HG02970 (cell line): ENCODE measurements around the gene ST7.

Experiments used
- ATAC-seq: cut with Tn5 transposase; IDR thresholded peaks from one replicate; pipeline ENCODE4 v1.9.1; 2021; ENCODE audit warnings: mild to moderate bottlenecking, moderate library complexity, moderate number of reproducible peaks; ENCODE audit not compliant: unreplicated experiment, low FRiP score

ST7 gene

DNA sequence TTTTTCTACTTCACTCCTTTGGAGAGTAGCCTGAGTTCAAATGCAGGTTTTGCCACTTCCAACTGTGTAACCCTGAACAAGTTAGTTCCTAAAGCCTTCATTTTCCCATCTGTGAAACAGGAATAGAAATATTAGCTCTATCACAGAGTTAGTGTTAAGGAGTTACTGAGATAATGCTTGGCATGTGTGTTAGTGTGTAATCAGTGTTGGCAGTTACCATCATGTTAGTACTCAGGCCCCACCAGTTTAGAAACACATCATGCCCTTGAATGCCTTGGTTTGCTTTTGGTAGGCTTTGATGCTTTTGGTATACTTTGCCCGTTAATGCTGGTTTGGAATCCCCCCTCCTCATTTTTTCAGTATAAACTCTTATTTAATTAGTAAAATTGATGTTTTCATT lies 249.9 kb downstream of the ST7 start:
- no peak for ATAC-seq

DNA sequence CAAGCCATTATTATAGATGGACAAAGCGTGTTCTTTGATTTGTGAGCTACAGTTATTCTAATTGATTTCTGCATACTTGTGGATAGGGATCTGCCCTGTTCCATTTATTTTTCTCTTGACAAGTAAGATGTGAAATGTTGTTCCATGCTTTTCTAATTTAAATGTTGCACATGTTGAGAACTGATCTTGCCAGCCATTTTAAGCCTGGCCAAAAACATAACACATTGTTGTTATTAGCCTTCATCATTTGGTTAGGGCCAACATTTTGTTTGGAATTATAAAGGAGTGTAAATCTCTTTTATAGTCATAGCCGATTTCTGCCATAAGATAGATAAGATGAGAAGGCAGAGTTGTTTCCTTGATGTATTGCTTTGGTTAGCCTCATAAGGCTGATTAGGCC lies 252.6 kb downstream of the ST7 start:
- no peak for ATAC-seq

DNA sequence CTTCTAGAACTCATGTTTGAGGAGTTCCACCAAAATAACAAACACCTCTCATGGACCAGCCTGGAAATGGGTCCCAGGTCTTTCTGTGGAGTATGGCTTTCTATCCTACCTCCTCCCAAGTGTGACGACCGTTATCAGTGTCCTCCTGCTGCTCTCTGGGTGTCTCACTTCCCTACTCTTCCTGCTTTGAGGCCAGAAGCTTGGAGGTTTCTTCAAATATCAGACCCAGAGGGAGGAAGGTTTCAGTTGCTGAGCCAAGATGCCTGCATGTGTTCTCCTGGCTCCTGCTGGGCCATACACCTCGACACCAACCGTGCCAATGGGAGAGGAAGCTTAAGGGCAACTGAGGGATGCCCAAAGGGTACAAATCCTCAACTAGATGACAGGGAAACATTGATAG lies 255.0 kb downstream of the ST7 start:
- no peak for ATAC-seq

DNA sequence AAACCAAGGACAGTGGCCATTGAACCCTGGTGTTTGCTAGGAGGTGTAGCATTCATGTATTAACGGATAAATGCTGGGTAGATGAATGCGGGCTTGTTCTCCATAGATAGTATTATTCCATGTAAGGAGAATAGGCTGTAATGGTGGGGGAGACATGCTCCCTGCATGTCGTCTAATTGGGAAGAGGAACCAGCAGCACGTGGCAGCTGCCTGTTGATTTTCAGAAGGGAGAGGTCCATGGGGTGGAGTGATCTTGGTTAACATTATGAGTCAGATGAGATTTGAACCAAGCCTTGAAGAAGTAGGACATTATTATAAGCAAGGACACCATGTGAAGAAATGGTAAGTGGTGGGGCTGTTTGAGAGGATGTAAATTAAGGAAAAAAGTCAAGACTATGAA lies 257.1 kb downstream of the ST7 start:
- no peak for ATAC-seq

DNA sequence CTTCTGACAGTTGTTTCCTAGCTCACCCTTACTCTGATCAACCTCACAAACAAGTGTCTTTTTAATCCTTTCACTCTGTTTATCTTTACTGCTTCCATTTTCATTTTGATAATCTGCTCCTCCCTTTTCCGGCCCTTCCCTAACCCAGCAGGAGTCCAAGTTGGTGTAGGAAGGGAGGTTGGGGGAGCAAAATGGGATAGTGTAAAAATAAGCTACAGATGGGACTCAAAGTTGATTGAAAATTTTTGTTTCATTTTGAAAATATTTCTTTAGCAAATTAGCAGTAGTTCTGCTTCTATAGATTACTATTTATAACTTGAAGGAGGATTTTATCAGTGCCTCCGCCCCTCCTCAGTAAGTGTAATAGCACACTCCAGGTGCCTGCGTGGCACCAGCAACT lies 257.6 kb downstream of the ST7 start:
- ATAC-seq = no peak

DNA sequence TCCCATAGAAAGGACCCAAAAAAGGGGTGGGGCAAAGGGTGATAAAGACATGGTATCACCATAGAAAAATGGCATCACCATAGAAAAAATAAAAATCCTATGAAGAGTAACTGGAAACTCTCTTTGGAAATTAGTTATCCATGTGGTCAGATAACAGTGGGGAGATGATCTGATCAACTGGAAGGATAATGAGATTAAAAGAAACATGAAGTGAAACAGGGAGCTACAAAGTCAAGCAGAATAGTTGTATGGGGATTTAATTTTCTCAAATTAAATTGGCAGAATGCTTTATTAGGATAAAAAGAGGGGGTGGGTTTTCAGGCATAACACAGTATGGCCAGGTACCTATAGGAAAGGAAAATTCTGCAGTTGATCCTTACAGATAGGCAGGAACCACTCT lies 258.3 kb downstream of the ST7 start:
- ATAC-seq = no peak

DNA sequence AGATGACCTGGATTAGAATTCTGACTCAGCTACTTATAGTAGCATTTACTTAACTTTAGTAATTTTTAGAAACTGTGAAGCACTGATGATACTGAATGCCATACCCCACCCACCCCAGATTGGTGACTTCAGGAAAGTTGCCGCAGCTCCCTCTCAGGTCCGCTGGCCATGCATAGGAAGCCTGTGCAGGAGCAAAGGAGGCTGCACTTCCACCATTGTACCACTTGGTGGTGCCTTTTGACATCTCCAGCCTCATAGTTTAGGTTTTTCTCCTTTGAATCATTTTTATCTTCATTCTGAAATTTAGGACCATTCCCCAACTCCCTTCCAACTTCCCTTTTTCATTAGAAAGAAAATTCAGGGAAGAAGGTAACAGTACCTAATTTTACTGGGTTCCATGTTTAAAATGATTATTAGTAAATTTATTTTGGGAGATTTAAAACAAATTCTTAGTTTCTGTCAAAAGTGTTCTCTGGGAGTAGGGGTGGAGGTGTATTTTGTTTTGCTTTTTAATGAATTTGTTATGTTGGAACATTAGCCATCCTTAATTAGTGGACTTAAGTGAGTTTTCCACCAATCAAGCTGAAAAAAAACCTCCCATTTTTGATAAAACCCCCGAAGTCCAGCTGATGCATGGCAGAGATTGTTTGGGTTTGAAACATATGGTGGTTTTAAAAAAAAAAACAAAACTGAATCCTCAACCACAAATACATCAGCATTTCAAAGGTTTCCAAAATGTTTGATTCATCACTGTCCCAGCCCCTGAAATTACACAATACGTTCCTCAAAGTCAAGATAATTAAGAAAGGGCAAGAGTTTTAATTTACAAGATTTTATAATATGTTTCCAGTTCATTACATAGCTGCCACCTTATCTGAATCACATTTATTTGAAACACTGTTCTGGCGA lies 259.9 kb downstream of the ST7 start:
- ATAC-seq = no peak

DNA sequence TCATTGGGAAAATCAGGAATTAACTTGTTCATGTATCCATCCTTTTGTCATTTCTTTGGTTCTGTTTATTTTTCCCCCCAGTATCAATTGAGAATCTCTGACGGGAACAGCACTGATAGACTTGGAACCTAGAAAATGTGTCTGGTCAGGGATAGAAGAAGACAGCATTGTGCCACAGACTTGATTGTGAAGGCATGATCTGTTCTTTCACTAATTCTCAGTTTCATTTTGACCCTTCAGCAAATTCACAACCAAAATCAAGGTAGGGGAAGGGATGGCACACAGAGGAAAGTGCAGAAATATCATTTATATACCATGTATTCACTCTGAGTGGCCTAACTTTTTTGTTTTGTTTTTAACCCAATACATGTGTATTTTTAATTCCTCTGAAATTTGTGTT lies 262.7 kb downstream of the ST7 start:
- ATAC-seq = no peak

DNA sequence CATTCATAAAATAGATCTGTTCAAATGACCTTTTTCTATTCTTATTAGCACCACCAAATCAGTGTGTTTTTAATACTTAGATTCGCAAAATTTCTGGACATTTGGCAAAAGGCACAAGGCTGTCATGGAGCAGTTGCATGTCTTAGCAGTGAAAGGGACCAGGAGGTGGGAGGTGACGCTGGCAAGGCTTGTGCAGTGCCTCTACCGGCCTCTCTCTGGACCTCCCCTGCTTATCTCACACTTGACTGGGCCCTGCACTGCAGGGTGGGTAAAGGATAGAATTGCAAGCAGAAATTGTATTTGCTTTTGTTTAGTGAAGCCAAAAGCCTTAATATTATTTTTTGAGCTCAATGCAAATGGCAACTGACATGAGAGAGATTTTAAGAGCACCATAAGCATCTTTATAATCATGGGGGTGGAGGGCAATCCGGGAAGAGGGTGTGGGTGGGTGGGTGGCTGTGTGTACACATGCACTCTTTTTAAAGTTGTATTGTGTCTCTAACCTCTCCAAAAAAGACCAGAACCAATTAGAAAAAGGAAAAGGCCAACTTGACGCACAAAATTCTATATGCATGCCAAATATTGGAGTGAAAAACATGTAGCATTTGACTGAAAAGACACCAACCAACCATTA lies 263.3 kb downstream of the ST7 start:
- ATAC-seq = no peak

DNA sequence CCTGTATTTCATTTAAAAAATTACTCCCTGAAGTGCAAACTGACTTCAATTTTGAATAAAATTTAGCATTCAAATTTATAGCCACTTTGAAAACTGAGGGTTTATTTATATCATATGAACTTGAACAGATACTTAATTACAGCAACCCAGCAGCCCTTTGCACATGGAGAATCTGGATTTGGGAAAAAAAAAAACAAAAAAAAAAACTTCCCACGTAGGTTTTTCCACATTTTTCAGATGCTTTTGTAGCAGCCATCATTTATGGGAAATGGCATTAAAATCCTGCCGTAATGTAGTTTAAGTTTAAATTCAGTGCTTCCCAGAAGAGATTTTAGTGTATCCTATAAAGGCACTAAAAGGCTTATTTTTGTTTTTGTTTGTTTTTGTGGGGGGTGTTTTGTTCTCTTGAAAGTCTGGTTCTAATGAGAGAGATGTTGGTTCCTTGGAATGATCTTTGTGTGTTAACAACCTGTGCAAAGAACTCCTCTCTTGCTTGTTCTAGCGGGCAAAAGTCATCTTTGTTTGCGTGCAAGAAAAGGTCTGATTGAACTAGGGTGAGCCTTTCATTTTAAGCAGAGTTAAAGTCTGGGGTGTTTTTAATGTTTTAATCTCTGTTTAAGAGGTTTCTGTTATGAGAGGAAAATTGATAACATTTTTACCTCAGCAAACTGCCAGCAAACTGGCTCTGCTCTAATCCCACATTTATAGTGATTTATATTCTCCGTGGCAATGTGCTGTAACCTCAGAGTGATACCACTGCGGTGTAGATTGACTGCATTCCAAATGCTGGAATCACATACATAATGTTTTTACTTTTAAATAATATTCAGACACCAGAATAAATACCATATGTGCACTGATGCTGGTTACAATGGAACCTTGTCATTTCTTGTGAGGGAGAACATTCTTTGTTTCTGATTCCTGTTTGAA lies 264.1 kb downstream of the ST7 start:
- no peak for ATAC-seq

DNA sequence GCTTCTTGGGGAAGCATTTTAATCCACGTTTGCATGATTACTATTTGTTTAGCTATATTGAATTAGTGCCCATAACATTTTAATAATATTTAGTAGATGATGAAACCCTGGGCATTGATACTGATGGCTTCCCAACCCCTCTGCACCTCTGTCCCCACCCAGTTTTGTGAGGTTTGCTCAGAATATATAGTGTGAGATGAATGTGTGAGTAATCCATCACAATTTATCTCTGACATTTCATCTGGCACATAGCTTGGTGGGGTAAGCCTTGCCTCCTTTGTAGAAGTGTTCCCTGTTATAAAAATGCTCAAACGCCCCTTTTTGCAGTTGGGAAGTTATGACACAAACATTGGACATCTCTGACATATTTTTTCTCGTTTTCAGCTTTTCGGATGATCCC lies 265.4 kb downstream of the ST7 start:
- no peak for ATAC-seq

DNA sequence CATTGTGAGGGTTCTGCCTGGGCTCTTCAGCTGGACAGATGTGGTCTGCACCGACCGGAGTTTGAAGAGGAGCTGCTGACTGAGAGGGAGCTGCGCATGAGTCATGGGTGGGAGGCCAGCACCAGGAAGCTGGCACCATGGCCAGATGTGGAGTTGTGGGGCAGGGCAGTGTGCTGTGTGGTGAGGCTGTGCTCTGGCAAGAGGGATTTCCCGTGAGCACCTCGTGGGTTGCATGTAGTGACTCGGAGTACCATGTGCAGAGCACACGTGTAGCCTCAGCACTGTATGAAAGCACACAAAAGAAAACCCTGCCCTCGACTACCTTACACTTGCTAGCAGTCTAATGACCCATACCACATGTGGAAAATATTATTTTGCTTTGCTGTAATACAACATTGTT lies 266.2 kb downstream of the ST7 start:
- no peak for ATAC-seq

DNA sequence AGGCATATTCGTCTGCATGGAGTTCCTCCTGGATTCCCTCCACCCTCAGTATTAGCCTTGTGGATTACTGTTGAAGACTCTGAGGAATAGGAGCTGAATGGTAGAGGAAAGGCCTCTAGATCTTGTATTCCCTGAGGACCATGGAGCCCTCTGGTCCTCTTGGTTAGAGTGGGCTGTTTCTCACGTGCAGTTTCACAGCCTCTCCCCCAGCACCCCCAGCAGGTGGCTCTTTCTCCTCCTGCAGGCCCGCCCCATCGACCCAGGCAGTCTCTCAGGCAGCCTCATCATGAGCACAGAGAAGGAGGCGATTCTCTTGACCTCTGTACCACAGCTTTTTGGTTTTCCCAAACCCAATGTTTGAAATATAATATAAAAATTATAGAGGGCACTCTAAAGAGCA lies 267.5 kb downstream of the ST7 start:
- ATAC-seq = no peak

DNA sequence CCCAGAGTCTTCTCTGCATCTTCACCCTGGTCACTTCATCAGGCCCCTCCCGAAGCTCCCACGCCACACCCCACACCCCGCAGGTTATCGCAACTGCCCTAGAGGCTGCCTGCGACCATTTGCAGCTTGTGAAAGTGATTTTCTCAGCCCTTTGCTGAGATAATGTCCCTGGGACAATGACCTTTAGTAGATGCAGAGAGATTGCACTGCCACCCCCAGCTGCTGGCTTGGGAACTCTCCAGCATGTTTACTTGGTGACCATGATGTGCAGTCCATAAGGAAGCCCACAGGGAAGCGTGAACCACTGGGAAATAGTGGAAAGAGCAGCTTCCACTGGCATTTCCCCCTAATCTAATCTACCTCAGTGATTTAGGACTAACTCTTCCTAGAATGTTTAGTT lies 272.2 kb downstream of the ST7 start:
- ATAC-seq = no peak

DNA sequence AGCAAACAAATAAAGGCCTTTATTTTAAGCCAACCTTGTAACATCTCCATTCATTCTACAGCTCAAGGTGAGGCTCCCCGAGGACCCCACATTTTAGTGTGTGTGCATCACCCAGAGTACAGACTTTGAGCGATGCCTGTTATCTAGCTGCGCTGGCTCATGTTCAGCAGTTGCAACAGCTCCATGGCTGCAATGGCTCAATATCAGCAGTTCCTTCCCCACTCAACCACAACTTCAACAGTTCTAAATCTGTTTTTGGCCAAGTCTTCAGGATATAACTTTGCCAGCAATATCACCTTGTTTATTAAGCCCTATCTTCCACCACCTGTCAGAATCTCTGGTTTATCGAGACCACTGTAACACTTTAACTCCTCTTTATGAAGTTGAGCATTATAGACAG lies 273.8 kb downstream of the ST7 start:
- no peak for ATAC-seq

DNA sequence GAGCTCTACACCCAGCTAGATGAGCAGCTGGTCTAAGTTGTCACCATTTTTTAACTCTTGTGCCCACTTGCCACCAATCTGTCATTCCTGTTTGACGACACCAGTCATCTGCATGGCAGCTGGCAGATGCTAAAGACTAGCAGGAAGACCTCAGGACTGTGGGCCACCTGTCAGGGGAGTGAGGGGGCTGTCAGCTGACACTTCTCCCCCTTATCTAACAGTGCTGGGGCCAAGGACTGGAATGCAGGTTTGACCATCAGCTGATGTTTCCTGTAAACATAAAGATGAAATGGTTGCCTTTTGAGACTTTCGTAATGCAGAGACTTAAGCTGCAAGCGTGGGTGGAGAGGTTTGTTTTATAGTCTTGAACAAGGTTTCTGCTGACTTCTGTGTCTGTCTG lies 276.0 kb downstream of the ST7 start:
- ATAC-seq = no peak

DNA sequence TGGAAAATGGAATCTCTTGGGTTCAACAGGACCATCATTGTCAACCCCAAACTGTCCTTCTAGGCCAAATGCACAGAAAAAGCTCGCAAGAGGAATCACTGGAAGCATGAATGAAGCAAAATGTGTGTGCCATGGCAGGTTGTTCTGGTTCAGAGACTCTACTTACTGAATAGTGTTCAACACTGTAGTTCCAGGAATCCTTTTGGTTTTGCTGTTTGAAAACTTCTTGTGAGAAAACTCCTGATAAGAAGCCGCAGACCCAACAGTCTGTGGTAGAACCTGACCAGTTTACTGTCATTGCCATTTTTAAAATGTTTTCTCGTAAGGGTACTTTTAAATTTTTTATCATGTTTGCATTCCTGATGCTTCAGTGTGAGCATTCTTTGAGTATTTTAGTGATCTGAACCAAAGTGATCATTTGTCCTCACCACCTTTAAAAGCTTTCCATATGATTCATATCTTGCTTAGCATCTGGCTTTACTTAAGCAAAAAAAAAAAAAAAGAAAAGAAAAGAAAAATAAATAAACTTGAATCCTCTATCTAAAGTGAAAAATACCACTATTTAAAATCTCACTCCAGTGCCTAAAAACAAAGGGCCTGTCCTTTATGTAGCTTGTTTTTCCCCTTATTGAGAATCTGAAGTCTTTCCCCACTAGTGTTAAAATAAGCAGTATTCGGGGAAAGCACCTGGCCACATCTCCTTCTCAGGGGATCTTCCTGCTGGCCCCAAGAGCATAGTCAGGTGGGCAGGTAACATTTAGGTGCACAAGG lies 277.2 kb downstream of the ST7 start:
- peak; percentile 47 for ATAC-seq

DNA sequence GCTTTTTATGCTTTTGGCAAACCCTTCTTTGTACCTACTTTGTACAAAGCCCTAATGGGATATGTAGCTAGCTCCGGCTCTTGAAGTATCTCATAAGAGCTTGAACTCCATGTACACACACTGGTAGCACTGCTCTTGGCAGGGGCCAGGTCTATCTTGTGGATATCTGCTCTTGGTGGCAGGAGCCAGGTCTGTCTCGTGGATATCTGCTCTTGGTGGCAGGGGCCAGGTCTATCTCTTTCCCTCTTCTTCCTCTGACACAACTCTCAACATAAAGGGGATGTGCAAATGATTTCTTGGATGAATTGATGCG lies 277.7 kb downstream of the ST7 start:
- peak; percentile 15 for ATAC-seq

DNA sequence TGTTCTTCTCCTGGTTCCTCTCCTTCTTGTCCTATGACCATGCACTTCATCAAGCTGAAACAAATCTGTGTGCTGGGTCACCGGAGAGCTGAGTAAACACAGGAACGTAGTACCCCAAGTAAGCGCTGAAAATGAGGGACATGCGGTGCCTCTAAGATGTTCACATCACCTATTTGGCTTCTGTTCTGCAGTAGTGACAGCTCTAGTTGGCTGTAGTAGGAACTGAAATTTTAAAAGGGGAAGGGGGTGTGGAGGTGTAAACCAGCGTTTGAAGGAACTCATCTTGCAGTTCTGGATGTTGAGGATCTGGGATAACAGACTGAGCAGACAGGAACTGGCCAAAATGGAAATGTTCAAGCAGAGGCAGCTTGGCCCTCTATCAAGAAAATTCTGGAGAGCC lies 284.3 kb downstream of the ST7 start:
- no peak for ATAC-seq

DNA sequence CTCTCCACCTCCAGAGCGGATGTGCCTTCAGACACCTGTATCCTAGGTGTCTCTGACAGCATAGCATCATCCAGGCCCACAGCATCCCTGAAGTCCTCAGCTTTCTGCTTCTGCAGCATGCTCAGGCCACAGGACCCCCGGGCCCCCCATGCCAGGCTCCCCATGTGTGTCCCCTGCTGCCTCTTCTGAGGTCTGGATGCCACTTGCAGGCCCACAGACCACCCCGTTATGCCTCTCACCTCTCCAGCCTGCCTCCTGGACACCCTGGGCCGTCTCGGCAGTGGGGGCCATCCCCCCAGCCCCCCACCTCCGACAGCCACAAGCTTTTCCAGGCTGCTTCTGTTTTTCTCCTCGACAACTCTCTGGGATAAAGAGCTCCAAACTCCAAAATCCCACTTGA lies 285.2 kb downstream of the ST7 start:
- ATAC-seq = no peak

DNA sequence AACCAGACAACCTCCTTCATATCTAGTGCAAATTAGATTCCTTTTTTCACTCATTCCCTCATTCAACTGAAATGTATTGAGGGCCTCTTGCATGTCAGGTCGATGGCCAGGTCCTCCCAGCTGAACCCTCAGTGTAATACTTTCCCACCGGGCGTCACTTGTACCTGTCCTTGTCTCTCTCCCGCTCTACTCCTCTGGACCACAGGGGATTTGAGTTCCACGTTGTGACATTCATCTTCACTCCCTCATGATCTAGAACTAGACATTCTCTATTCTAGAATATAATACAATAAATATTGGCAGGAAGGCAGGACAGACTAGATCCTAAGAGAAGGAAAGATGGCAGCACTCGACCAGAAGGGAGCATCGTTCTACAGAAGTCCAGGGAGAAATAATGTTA lies 285.6 kb downstream of the ST7 start:
- no peak for ATAC-seq
